Measurements from ENCODE around the gene MCRIP2. TPM values are rescaled to one million over a fixed set of nuclear protein-coding genes. Genes with fewer than 3 reads are reported as not detected.

The MCRIP2 gene
- total and polyA plus RNA-seq, 2 donors = 17.0 to 25.2 TPM

DNA sequence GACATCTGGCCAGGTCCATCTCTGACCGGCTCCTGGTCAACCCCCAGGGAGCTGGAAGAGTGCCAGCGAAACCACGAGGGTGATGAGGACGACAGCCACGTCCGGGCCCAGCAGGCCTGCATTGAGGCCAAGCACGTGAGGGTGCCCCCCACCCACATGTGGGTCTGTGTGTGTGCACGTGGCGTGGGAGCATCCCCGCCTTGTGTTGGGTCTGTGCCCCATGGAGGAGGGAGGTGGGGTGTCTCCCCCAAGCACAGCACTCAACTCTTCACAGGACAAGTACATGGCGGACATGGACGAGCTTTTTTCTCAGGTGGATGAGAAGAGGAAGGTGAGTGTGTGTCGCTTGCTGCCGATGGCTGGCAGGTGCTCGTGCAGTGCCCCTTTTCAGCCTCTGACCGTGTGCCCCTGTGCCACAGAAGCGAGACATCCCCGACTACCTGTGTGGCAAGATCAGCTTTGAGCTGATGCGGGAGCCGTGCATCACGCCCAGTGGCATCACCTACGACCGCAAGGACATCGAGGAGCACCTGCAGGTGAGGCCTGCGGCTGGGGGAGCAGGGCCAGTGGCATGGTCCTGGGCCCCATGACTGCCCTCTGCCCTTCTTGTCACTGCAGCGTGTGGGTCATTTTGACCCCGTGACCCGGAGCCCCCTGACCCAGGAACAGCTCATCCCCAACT lies 40.3 kb downstream of the MCRIP2 start:
- no peak overlapping the region for H3K27ac ChIP-seq (ENCODE audit: low read depth in 1 of 2, low read length in 1 of 2)
- H3K4me3 ChIP-seq (ENCODE audit: low read length in 2 of 2) = no peak overlapping the region
- 95% methylated on average over 28 of the region's 28 CpGs for WGBS
- DNase-seq (ENCODE audit: low read depth in 6 of 9, low spot score in 9 of 9) = no peak
- H3K36me3 ChIP-seq (ENCODE audit: control insufficient read depth in 2 of 2, insufficient read depth in 2 of 2, low read length in 1 of 2) = peaks cover 29 to 31% of the 10 kb centered on the region in 2 donors
- H3K9me3 ChIP-seq (ENCODE audit: control insufficient read depth in 2 of 2, insufficient read depth in 1 of 2, low read length in 1 of 2) = peaks cover 0 to 1% of the 10 kb centered on the region in 2 donors
- H3K4me1 ChIP-seq (ENCODE audit: control insufficient read depth in 2 of 2, insufficient read depth in 2 of 2, low read length in 2 of 2) = peaks cover 19 to 56% of the 10 kb centered on the region in 2 donors
- peaks cover 7 to 25% of the 10 kb centered on the region in 2 donors for H3K27me3 ChIP-seq (ENCODE audit: control insufficient read depth in 2 of 2, insufficient read depth in 1 of 2, low read length in 1 of 2)

DNA sequence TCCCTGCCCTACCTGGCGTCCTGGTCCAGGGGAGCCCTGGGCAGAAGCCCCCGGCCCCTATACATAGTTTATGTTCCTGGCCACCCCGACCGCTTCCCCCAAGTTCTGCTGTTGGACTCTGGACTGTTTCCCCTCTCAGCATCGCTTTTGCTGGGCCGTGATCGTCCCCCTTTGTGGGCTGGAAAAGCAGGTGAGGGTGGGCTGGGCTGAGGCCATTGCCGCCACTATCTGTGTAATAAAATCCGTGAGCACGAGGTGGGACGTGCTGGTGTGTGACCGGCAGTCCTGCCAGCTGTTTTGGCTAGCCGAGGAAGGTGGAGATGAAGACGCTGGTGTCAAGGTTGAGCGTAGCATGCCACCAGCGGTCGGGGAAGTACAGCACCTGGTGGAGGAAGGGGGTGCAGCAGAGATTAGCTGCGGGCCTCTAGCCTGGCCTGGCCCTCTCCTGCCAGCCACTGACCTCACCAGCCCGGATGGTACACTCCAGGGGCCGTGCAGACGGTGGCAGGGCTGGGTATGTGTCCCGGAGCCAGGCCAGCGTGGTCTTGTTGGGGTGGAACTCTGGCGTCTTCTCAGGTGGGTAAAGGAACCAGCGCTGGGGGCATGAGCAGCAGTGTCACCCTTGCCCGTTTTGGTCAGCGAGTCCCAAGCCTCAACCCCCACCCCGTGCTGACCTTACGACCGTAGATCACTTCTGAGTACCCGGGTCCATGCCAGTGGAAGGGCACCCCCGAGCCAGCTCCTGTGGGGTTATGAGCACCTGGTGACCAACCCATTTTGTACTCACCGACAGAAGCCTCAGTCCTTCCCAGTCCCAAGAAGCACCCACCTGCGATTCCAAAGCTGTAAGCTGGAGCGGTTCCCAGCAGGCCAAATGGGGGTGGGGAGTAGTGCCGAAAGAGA lies 41.1 kb downstream of the MCRIP2 start:
- WGBS = 96% methylated on average over 36 of the region's 36 CpGs
- Histone ChIP-seq H3K36me3 (ENCODE audit: control insufficient read depth in 2 of 2, insufficient read depth in 2 of 2, low read length in 1 of 2) (peaks cover 36 to 37% of the 10 kb centered on the region in 2 donors), H3K9me3 (ENCODE audit: control insufficient read depth in 2 of 2, insufficient read depth in 1 of 2, low read length in 1 of 2) (peaks cover 0 to 1% of the 10 kb centered on the region in 2 donors), H3K27me3 (ENCODE audit: control insufficient read depth in 2 of 2, insufficient read depth in 1 of 2, low read length in 1 of 2) (peaks cover 2 to 16% of the 10 kb centered on the region in 2 donors), H3K27ac (ENCODE audit: low read depth in 1 of 2, low read length in 1 of 2) (no peak overlapping the region), H3K4me3 (ENCODE audit: low read length in 2 of 2) (peak overlapping the region in 1 of 2 donors; percentile 37), H3K4me1 (ENCODE audit: control insufficient read depth in 2 of 2, insufficient read depth in 2 of 2, low read length in 2 of 2) (peaks cover 19 to 49% of the 10 kb centered on the region in 2 donors)
- no peak for DNase-seq (ENCODE audit: low read depth in 6 of 9, low spot score in 9 of 9)

DNA sequence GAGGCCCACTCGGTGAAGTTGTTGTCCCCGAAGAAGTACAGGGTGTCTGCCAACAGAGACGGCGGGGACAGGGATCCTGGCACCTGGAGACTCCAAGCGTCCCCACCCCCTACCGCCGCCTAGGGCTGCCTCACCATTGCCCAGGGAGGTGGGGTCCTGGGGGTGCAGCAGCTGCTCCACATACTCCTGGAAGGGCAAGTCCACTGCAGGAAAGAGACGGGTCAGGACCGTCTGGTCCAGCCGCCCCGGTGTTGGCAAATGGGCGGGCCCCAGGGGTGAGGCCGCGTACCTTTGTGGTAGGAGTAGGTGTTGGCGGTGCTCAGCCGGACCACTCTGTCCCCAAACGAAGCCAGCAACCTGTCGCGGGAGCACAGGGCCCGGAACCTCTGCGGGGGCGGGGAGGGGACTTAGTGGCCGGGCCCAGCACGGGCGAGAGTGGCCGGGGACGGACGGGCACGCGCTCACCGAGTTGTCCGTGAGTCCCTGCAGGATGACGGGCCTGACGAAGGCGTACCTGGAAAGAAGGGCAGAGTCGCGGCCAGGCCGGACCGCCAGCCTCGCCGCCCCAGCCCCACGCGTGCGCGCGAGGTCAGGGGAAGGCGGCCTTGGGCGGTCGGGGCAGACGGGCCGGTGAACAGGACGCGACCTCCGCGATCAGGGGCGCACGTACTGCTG lies 41.9 kb downstream of the MCRIP2 start:
- Histone ChIP-seq H3K9me3 (ENCODE audit: control insufficient read depth in 2 of 2, insufficient read depth in 1 of 2, low read length in 1 of 2) (peaks cover 0 to 1% of the 10 kb centered on the region in 2 donors), H3K4me1 (ENCODE audit: control insufficient read depth in 2 of 2, insufficient read depth in 2 of 2, low read length in 2 of 2) (peaks cover 20 to 42% of the 10 kb centered on the region in 2 donors), H3K27ac (ENCODE audit: low read depth in 1 of 2, low read length in 1 of 2) (peak overlapping the region in 1 of 2 donors; percentile 68), H3K4me3 (ENCODE audit: low read length in 2 of 2) (peak overlapping the region; percentile 37 to 79), H3K36me3 (ENCODE audit: control insufficient read depth in 2 of 2, insufficient read depth in 2 of 2, low read length in 1 of 2) (peaks cover 36 to 39% of the 10 kb centered on the region in 2 donors), H3K27me3 (ENCODE audit: control insufficient read depth in 2 of 2, insufficient read depth in 1 of 2, low read length in 1 of 2) (peaks cover 0 to 8% of the 10 kb centered on the region in 2 donors)
- no peak for DNase-seq (ENCODE audit: low read depth in 6 of 9, low spot score in 9 of 9)
- 30% methylated on average over 57 of the region's 57 CpGs for WGBS

DNA sequence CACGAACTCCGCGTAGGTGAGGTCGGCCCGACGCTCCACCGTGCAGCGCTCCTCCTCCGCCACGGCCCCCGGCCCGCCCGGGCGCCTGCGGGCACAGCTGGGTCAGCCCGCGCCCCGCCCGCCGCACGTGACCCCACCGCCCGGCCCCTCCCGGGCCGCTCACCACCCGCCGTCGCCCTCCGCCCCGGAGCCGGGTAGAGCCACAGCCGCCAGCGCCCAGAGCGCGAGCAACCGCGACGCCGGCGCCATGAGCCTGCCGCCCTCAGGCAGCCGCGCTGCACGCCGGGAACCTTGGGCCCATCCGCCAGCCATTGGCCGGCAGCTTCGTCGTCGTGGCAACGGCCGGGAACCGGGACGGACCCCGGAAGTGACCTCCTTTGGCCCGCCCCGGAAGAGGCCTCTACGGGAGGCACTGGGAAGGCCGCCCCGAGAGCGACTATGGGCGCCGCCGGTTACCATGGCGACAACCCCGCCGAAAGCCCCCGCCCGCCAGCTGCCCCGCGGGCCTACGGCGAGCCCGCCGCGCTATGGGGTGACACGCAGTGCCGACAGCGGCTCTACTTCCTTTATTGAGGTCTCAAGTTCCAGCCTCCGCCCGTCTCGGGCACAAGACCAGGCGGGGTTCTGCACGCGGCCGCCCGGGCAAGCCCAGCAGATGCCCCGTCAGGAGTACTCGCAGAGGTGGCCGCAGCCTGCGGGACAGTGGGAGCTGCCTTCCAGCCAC lies 42.6 kb downstream of the MCRIP2 start, which contains the start of gene JMJD8:
Gene JMJD8 (minus strand): TSS at position 264 of the 724 bp plus-strand sequence. CDS start 15 bp downstream, at position 249.
- Histone ChIP-seq H3K9me3 (ENCODE audit: control insufficient read depth in 2 of 2, insufficient read depth in 1 of 2, low read length in 1 of 2) (peaks cover 0 to 1% of the 10 kb centered on the region in 2 donors), H3K36me3 (ENCODE audit: control insufficient read depth in 2 of 2, insufficient read depth in 2 of 2, low read length in 1 of 2) (peaks cover 36 to 39% of the 10 kb centered on the region in 2 donors), H3K4me3 (ENCODE audit: low read length in 2 of 2) (peak within 1 kb of the TSS; percentile 52 to 79), H3K27ac (ENCODE audit: low read depth in 1 of 2, low read length in 1 of 2) (peak within 1 kb of the TSS; percentile 57 to 77), H3K4me1 (ENCODE audit: control insufficient read depth in 2 of 2, insufficient read depth in 2 of 2, low read length in 2 of 2) (peaks cover 27 to 40% of the 10 kb centered on the region in 2 donors), H3K27me3 (ENCODE audit: control insufficient read depth in 2 of 2, insufficient read depth in 1 of 2, low read length in 1 of 2) (peaks cover 0 to 3% of the 10 kb centered on the region in 2 donors)
- DNase-seq (ENCODE audit: low read depth in 6 of 9, low spot score in 9 of 9) = peak; percentile 69 to 96 (median 89)
- WGBS = 5% methylated on average over 91 of the region's 91 CpGs

DNA sequence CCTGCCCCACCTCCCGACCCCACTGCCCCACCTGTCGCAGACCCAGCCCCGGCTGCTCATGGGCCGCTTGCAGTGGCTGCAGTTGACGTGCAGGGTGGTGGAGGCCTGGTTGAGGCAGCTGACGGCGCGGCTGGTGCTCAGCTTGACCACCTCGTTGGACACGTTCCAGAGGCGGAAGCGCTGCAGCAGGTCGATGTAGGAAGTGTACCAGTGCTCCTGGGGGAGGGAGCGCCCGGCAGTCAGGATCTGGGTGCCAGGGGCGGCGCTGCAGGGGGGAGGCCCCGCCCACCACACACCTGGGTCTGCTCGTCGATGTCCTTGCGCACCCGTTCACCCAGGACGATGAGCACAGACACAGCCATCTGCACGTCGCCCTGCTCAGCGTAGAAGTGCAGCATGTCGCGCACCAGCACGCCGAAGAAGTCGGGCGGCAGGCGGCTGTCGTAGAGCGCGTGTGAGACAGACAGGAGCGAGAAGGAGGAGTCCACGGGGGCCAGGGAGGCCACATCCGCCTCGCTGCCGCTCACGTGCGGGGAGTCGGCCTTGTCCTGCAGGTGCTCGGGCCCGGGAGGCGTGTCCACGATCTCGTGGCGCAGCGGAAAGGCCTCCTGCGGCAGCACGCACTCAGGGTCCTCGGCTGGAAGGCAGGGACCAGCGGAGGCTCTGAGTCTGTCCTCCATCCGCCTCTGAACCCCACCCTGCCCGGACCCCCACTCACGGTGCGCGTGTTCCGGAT lies 43.5 kb downstream of the MCRIP2 start:
- DNase-seq (ENCODE audit: low read depth in 6 of 9, low spot score in 9 of 9) = no peak
- Histone ChIP-seq H3K36me3 (ENCODE audit: control insufficient read depth in 2 of 2, insufficient read depth in 2 of 2, low read length in 1 of 2) (peaks cover 36 to 39% of the 10 kb centered on the region in 2 donors), H3K4me3 (ENCODE audit: low read length in 2 of 2) (peak overlapping the region in 1 of 2 donors; percentile 79), H3K27me3 (ENCODE audit: control insufficient read depth in 2 of 2, insufficient read depth in 1 of 2, low read length in 1 of 2) (no peaks in the 10 kb centered on the region), H3K27ac (ENCODE audit: low read depth in 1 of 2, low read length in 1 of 2) (no peak overlapping the region), H3K4me1 (ENCODE audit: control insufficient read depth in 2 of 2, insufficient read depth in 2 of 2, low read length in 2 of 2) (peaks cover 30 to 42% of the 10 kb centered on the region in 2 donors), H3K9me3 (ENCODE audit: control insufficient read depth in 2 of 2, insufficient read depth in 1 of 2, low read length in 1 of 2) (peaks cover 0 to 1% of the 10 kb centered on the region in 2 donors)
- 97% methylated on average over 61 of the region's 61 CpGs for WGBS

DNA sequence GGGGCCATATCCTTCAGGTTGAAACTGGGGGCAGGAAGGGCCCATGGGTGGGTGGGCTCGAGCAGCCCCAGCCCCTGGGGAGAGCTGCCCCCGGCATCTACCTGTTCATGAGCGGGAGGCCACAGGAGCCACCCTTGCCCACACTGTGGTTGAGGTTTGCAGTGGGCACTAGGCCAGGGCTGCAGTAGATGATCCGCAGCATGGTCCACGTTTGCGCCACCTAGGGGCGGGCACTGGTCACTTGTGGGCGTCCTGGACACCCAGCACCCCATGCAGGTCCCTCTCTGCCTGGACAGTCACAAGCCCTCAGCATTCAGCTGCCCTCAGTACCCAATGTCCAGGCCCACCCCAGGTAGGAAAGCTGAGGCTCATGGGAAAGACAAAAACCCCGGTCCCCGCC lies 44.3 kb downstream of the MCRIP2 start:
- H3K4me1 ChIP-seq (ENCODE audit: control insufficient read depth in 2 of 2, insufficient read depth in 2 of 2, low read length in 2 of 2) = peaks cover 34 to 43% of the 10 kb centered on the region in 2 donors
- WGBS = 94% methylated on average over 10 of the region's 10 CpGs
- no peak overlapping the region for H3K27ac ChIP-seq (ENCODE audit: low read depth in 1 of 2, low read length in 1 of 2)
- peaks cover 36 to 39% of the 10 kb centered on the region in 2 donors for H3K36me3 ChIP-seq (ENCODE audit: control insufficient read depth in 2 of 2, insufficient read depth in 2 of 2, low read length in 1 of 2)
- no peak for DNase-seq (ENCODE audit: low read depth in 6 of 9, low spot score in 9 of 9)
- H3K27me3 ChIP-seq (ENCODE audit: control insufficient read depth in 2 of 2, insufficient read depth in 1 of 2, low read length in 1 of 2) = peaks cover 0 to 2% of the 10 kb centered on the region in 2 donors
- H3K9me3 ChIP-seq (ENCODE audit: control insufficient read depth in 2 of 2, insufficient read depth in 1 of 2, low read length in 1 of 2) = peaks cover 0 to 1% of the 10 kb centered on the region in 2 donors
- no peak overlapping the region for H3K4me3 ChIP-seq (ENCODE audit: low read length in 2 of 2)

DNA sequence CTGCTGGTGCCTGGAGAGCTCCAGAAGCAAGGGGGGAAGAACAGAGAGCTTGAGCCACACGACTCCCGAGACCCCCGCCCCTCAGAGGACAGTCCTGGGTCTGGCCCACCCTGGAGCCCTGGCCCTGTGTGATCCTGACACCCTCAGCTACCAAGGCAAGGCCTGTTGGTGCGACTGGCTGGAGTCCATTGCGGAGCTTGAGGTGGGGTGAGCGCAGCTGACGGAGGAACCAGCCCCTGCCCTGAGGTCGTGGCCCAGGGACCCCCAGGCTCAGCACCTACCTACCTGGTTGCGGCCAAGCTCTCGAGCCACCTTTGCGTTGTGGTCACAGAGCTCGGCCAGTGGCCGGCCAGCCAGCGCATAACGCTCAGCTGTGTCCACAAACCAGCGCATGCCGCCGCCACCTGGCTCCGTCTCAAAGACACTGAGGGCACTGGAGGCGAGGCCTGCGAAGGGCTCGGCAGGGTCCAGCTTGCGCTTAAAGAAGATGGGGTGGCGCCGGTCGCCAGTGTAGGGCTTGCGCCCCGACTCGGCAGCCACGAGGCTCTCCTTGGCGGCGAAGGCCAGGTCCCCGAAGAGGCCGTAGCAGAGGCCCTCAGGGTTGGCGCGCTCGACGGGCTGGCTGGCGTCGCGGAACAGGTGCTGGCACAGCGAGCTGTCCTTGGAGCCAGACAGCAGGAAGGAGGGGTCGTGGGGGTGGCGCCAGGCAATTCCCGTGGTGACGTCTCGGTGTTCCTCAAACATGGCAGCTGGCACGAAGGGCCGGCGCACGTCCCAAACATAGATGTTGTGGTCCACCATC lies 45.0 kb downstream of the MCRIP2 start:
- H3K9me3 ChIP-seq (ENCODE audit: control insufficient read depth in 2 of 2, insufficient read depth in 1 of 2, low read length in 1 of 2) = peaks cover 0 to under 1% of the 10 kb centered on the region in 2 donors
- H3K27me3 ChIP-seq (ENCODE audit: control insufficient read depth in 2 of 2, insufficient read depth in 1 of 2, low read length in 1 of 2) = peaks cover 3 to 9% of the 10 kb centered on the region in 2 donors
- no peak overlapping the region for H3K27ac ChIP-seq (ENCODE audit: low read depth in 1 of 2, low read length in 1 of 2)
- 98% methylated on average over 51 of the region's 51 CpGs for WGBS
- H3K36me3 ChIP-seq (ENCODE audit: control insufficient read depth in 2 of 2, insufficient read depth in 2 of 2, low read length in 1 of 2) = peaks cover 31 to 35% of the 10 kb centered on the region in 2 donors
- DNase-seq (ENCODE audit: low read depth in 6 of 9, low spot score in 9 of 9) = no peak
- H3K4me3 ChIP-seq (ENCODE audit: low read length in 2 of 2) = no peak overlapping the region
- H3K4me1 ChIP-seq (ENCODE audit: control insufficient read depth in 2 of 2, insufficient read depth in 2 of 2, low read length in 2 of 2) = peaks cover 27 to 36% of the 10 kb centered on the region in 2 donors
